ENCODE results near the gene CLMP. TPM values are rescaled to one million over a fixed set of nuclear protein-coding genes. Genes with fewer than 3 reads are reported as not detected.
A peak's percentile ranks its signal among the peaks of the same experiment; 100 is the strongest.

CLMP gene
- total RNA-seq, 4 donors from 2014 or later: 23.6 to 49.4 (median 38.0) TPM

GRCh38 chr11:123073343-123074057, 121.5 kb downstream of the CLMP start:
- no peak overlapping the region for H3K27ac ChIP-seq
- H3K27me3 ChIP-seq: no peaks in the 10 kb centered on the region
- WGBS, 2 donors (ENCODE audit: low coverage in 1 of 2): 92 to 100% methylated on average over 1 to 14 of the region's 14 CpGs
- intact Hi-C loops (cut with DNase I; ENCODE audit: low total_unique reads) (no loop called here), in situ Hi-C loops (cut with MboI; ENCODE audit: low pct_ligation_motif_present in 1 of 4, low pct_unique_long_range_greater_than_20kb in 1 of 4, low sequenced_read_pairs in 3 of 4) (no loop called here)
- no peak for TF ChIP-seq POLR2AphosphoS5 (IDR thresholded peaks at IDR 0.05)
- no peak for TF ChIP-seq CTCF (IDR thresholded peaks at IDR 0.05)
- TF ChIP-seq EP300 (IDR thresholded peaks at IDR 0.05; ENCODE audit: low read depth): no peak
- TF ChIP-seq POLR2A (IDR thresholded peaks at IDR 0.05): no peak
- peaks cover 7 to 27% (median 13%) of the 10 kb centered on the region in 4 donors for H3K4me1 ChIP-seq
- no peak for DNase-seq
- H3K36me3 ChIP-seq: peaks cover 0 to 8% (median 0%) of the 10 kb centered on the region in 4 donors
- H3K9me3 ChIP-seq: no peaks in the 10 kb centered on the region
- H3K4me3 ChIP-seq: no peak overlapping the region

- H3K27ac ChIP-seq: no peak overlapping the region
- H3K4me3 ChIP-seq: no peak overlapping the region
- DNase-seq: no peak
- H3K9me3 ChIP-seq: no peaks in the 10 kb centered on the region
- no peak for TF ChIP-seq POLR2AphosphoS5 (IDR thresholded peaks at IDR 0.05)
- TF ChIP-seq POLR2A (IDR thresholded peaks at IDR 0.05): no peak
- TF ChIP-seq EP300 (IDR thresholded peaks at IDR 0.05; ENCODE audit: low read depth): no peak
- no peak for TF ChIP-seq CTCF (IDR thresholded peaks at IDR 0.05)
- peaks cover 0 to 8% (median 0%) of the 10 kb centered on the region in 4 donors for H3K36me3 ChIP-seq
- intact Hi-C loops (cut with DNase I; ENCODE audit: low total_unique reads): no loop called here
- H3K4me1 ChIP-seq: peaks cover 7 to 27% (median 13%) of the 10 kb centered on the region in 4 donors
- H3K27me3 ChIP-seq: no peaks in the 10 kb centered on the region
- in situ Hi-C loops (cut with MboI; ENCODE audit: low pct_ligation_motif_present in 1 of 4, low pct_unique_long_range_greater_than_20kb in 1 of 4, low sequenced_read_pairs in 3 of 4): no loop called here
Observed at GRCh38 chr11:123072762-123073161, 122.3 kb downstream of the CLMP start.

DNA sequence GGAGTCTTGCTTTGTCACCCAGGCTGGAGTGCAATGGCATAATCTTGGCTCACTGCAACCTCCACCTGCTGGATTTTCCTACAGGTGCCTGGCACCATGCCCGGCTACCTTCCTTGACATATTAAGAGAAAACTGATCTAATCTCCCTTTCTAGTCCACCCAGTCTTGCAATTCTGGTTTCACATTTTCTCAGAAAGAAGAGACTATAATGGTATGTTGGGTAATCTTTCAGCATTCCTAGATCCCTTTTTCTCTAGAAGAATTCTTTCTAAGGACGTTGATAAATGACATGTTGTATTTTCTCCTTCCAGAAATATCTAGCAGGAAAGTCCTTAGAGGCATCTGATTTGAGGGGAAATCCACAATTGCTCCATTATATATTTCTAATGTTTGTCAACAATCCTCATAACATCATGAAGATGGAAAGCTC, 122.7 kb downstream of the CLMP start:
- TF ChIP-seq POLR2AphosphoS5 (IDR thresholded peaks at IDR 0.05): no peak
- no peak for TF ChIP-seq CTCF (IDR thresholded peaks at IDR 0.05)
- TF ChIP-seq POLR2A (IDR thresholded peaks at IDR 0.05): no peak
- no peak for TF ChIP-seq EP300 (IDR thresholded peaks at IDR 0.05; ENCODE audit: low read depth)
- no peak overlapping the region for H3K4me3 ChIP-seq
- no peak for DNase-seq
- intact Hi-C loops (cut with DNase I; ENCODE audit: low total_unique reads): no loop called here
- WGBS, 2 donors (ENCODE audit: low coverage in 1 of 2): 43% methylated on average over 2 of the region's 2 CpGs
- no peaks in the 10 kb centered on the region for H3K27me3 ChIP-seq
- no peaks in the 10 kb centered on the region for H3K9me3 ChIP-seq
- in situ Hi-C loops (cut with MboI; ENCODE audit: low pct_ligation_motif_present in 1 of 4, low pct_unique_long_range_greater_than_20kb in 1 of 4, low sequenced_read_pairs in 3 of 4): no loop called here
- H3K4me1 ChIP-seq: peaks cover 7 to 27% (median 13%) of the 10 kb centered on the region in 4 donors
- H3K36me3 ChIP-seq: peaks cover 0 to 8% (median 0%) of the 10 kb centered on the region in 4 donors
- no peak overlapping the region for H3K27ac ChIP-seq

DNA sequence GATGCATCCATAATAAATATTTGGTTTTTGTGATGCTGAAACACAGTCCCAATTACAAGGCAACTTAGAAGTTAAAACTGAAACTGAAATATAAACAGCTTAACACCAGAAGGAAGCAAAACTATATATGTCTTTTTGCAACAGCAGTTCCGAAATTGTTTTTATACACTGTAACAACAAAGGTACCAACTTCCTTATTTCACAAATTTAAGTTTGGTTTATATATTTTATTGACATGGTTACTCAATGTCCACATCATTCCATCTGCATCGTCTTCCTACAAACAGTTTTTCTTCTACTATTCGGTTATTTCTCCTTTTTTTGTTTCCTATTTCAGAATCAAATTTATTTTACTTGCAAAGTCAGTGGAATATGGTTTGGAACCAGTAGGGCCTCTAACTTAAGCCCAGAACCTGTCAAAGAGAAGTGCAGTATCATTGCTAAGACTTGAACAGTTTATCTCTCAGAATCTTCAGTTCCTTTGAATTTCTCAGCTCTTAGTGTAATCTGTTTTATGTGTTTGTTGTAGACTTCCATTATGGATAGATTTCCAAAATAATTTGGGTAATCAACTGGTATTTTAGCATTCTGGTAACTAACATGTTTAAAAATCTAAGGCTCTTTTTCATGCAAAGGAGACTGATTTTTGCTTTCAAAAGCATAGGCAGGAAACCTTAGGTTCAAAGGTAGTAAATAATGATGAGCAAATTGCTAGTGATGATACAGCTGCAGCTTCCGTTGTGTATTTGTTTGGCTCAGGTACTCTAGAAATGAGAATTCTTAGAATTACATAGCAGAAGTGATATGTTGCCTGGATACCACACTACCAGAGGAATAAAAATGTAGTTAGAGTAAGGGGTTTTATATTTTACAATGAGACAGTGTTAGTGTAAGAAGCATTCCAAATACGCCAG, 124.9 kb downstream of the CLMP start:
- WGBS, 2 donors (ENCODE audit: low coverage in 1 of 2): 31 to 35% methylated on average over 5 of the region's 5 CpGs
- peak overlapping the region in 1 of 4 donors; percentile 25 for H3K4me3 ChIP-seq
- in situ Hi-C loops (cut with MboI; ENCODE audit: low pct_ligation_motif_present in 1 of 4, low pct_unique_long_range_greater_than_20kb in 1 of 4, low sequenced_read_pairs in 3 of 4) (no loop called here), intact Hi-C loops (cut with DNase I; ENCODE audit: low total_unique reads) (no loop called here)
- no peaks in the 10 kb centered on the region for H3K27me3 ChIP-seq
- H3K9me3 ChIP-seq: no peaks in the 10 kb centered on the region
- TF ChIP-seq EP300 (IDR thresholded peaks at IDR 0.05; ENCODE audit: low read depth): no peak
- no peak for TF ChIP-seq POLR2A (IDR thresholded peaks at IDR 0.05)
- no peak for TF ChIP-seq CTCF (IDR thresholded peaks at IDR 0.05)
- no peak for TF ChIP-seq POLR2AphosphoS5 (IDR thresholded peaks at IDR 0.05)
- H3K4me1 ChIP-seq: peaks cover 7 to 29% (median 13%) of the 10 kb centered on the region in 4 donors
- peak overlapping the region; percentile 68 to 76 (median 74) for H3K27ac ChIP-seq
- no peak for DNase-seq
- peaks cover 0 to 8% (median 0%) of the 10 kb centered on the region in 4 donors for H3K36me3 ChIP-seq

Measured in transverse colon (tissue), 4 donors.